GM18861 (cell line): ENCODE measurements around the gene TNKS2.
"Not testable (repeated sequence)": the region's sequence is repeated elsewhere in the genome, so short reads cannot be mapped to it uniquely, and the experiment has no call there.

ENCODE experiments used
- ATAC-seq: cut with Tn5 transposase; IDR thresholded peaks from one replicate; pipeline ENCODE4 v1.9.1; 2021; ENCODE audit not compliant: unreplicated experiment

The TNKS2 gene

DNA sequence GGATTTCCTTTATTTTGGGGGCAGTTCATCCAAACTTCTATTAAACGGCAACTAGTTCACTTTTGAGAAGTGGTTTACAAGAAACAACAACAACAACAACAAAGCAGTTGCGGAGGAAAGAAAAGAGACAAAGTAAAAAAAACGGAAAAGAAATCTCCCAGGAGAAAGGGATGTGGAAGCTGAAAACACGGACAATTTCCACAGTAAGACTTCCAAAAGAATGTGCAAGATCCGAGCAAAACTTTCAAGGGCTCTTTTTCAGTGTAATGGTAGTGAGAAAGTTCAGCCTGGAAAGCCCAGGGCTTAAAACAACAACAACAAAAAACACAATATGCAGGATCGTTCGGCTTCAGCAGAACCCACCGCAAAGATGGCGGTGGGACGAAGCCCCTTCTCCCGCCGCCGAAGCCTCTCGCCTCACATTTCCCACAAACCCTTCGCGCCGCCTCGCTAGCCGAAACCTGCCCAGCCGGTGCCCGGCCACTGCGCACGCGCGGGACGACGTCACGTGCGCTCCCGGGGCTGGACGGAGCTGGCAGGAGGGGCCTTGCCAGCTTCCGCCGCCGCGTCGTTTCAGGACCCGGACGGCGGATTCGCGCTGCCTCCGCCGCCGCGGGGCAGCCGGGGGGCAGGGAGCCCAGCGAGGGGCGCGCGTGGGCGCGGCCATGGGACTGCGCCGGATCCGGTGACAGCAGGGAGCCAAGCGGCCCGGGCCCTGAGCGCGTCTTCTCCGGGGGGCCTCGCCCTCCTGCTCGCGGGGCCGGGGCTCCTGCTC lies at the start of gene TNKS2:
Gene TNKS2, plus strand, starts transcription at position 553 of the 775 bp plus-strand sequence. CDS start 265 bp downstream, outside the sequence.
- ATAC-seq = peak; percentile 62

GRCh38 chr10:91749592-91749991 lies 48.6 kb upstream of the TNKS2 start:
- not testable (repeated sequence) for ATAC-seq

DNA sequence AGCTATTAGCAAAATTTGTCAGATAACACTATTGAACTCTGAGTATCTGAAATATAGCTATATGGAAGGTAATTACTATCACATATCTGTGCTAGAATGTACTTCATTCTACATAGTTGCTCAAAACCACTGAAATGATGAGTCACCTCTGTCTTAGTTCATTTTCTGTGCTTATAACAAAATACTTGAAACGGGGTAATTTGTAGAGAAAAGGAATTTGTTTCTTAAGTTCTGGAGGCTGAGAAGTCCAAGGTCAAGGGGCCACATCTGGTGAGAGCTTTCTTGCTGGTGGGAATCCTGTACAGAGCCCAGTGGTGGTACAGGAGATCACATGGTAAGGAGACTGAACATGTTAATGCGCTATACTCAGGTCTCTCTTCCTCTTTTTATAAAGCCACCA lies 41.9 kb upstream of the TNKS2 start:
- no peak for ATAC-seq

GRCh38 chr10:91758303-91759146 lies 39.7 kb upstream of the TNKS2 start:
- ATAC-seq = no peak

DNA sequence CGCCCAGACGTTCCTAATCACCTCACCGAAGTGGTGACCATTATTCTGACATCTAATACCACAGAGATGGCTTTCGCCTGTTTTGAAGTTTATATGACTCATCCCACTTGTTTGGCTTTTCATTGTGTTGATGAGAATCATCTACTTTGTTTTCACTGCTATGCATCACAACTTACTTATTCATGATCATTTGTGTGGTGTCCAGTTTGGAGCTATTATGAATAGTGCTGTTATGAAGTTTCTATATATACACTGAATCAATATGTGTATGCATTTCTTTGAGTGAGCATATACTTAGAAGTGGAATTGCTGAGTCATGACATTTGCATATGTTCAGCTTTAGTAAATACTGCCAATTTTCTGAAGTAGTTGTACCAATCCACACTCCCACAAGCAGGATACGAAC lies 38.6 kb upstream of the TNKS2 start:
- ATAC-seq = no peak

- no peak for ATAC-seq
Measured at GRCh38 chr10:91761721-91762120, 36.5 kb upstream of the TNKS2 start.

- ATAC-seq = no peak
Measured at GRCh38 chr10:91762878-91763277, 35.3 kb upstream of the TNKS2 start.

DNA sequence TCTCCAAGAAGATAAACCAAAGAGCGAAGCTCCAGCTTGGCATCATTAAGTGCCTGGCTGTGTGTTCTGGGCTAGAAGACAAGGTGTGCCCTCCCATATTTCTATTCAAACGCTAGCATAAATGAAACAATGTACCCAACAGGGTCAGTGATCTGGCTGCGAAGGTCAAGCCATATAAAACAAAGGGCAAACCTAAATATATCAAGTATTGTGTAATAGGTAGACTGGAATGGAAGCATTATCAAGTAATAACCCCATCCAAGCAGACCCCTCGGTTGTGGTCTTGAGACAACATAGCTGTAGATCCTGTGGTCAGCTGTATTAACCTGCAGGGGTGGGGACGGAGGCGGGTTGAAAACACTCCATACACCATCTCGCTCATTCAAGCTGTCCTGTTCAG lies 31.6 kb upstream of the TNKS2 start:
- ATAC-seq = no peak

- no peak for ATAC-seq
Measured at GRCh38 chr10:91768123-91768522, 30.1 kb upstream of the TNKS2 start.

DNA sequence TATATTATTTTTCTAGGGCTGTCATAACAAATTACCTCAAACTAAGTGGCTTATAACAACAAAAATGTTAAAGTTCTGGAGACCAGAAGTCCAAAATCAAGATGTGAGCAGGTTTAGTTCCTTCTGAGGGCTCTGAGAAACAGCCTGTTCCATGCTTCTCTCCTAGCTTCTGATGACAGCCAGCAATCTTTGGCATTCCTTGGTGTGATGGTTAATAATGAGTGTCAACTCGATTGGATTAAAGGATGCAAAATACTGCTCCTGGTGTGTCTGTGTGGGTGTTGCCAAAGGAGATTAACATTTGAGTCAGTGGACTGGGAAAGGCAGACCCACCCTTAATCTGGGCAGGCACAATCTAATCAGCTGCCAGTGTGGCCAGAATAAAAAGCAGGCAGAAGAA lies 26.3 kb upstream of the TNKS2 start:
- no peak for ATAC-seq

DNA sequence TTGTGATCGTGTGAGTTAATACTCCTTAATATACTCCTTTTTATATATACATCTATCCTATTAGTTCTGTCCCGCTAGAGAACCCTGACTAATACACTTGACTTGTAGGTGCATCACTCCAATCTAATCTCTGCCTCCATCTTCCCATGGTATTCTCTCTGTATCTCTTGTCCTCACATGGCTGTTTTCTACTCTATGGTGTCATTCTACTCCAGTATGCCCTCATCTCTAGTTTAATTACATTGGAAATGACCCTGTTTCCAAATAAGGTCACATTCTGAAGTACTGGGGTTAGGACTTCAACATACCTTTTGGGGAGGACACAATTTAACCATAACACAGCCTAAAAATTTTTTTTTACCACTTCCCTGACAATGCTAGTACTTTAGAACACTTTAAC lies 25.8 kb upstream of the TNKS2 start:
- no peak for ATAC-seq

GRCh38 chr10:91772869-91773268 lies 25.4 kb upstream of the TNKS2 start:
- no peak for ATAC-seq

DNA sequence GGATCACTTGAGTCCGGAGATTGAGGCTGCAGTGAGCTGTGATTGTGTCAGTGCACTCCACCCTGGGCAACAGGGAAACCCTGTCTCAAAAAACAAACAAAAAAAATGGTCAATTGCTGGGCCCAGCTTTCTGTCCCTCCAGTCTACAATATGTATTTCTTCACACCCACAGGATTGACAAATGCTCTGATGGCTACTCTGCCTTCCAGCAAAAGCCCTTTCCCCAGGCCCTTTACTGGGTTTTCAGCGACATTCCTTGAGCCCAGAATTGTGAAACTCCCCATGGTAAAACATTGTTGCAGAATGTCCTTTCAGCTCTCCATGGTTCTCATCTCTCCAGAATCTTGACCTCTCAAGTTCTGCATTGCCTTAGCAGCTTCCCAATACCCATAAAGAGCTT lies 23.7 kb upstream of the TNKS2 start:
- ATAC-seq = no peak

DNA sequence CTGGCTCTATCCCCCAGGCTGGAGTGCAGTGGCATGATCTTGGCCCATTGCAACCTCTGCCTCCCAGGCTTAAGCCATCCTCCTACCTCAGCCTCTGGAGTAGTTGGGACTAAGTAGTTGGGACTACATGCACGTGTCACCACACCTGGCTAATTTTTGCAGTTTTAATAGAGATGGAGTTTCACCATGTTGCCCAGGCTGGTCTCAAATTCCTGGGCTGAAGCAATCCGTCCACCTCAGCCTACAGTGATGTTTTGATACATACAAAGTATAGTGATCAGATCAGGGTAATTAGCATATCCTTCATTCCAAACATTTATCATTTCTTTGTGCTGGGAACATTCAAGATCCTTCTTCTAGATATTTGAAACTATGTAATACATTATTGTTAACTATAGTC lies 22.5 kb upstream of the TNKS2 start:
- ATAC-seq = no peak

GRCh38 chr10:91776266-91776665 lies 22.0 kb upstream of the TNKS2 start:
- no peak for ATAC-seq

GRCh38 chr10:91778485-91778884 lies 19.7 kb upstream of the TNKS2 start:
- no peak for ATAC-seq

- ATAC-seq = no peak
Measured at GRCh38 chr10:91779011-91779605, 19.1 kb upstream of the TNKS2 start.

- ATAC-seq = no peak
Measured at GRCh38 chr10:91782539-91782938, 15.7 kb upstream of the TNKS2 start.

- ATAC-seq = no peak
Measured at GRCh38 chr10:91785830-91786229, 12.4 kb upstream of the TNKS2 start.

DNA sequence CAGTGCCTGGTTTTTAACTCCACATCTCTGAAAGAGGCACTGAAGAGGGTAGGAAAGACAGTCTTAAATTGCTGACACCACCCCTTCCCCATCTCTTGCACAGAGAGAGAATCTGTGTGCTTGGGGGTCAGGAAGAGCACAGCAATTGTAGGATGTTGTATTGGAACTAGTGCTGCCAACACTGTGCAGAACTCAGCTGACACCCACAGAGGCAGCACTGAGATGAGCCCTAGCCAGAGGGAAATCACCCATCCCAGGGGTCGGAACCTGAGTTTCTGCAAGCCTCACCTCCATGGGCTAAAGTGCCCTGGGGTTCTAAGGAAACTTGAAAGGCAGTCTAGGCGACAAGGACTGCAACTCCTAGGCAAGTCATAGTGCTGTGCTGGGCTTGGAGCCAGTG lies 11.0 kb upstream of the TNKS2 start:
- no peak for ATAC-seq

GRCh38 chr10:91787810-91788209 lies 10.4 kb upstream of the TNKS2 start:
- ATAC-seq = no peak

- ATAC-seq = no peak
Measured at GRCh38 chr10:91788527-91788926, 9.7 kb upstream of the TNKS2 start.
